GM12891 (cell line): Measurements from ENCODE around the gene SPINT4.
"Not testable (repeated sequence)": the region's sequence is repeated elsewhere in the genome, so short reads cannot be mapped to it uniquely, and the experiment has no call there.

ENCODE experiments used
- DNase-seq: peaks from one replicate; pipeline ENCODE4 v3.0.0; 2011; ENCODE audit warnings: low spot score; ENCODE audit not compliant: insufficient read length
- FAIRE-seq: peaks from 2 replicates; lab custom pipeline; 2011; peaks lifted over from hg19 to GRCh38; lab: Jason Lieb, UNC
- PAX5 ChIP-seq: IDR thresholded peaks from 2 replicates; pipeline ENCODE4 v1.6.1; 2011; ENCODE audit warnings: low read length, moderate library complexity, mild to moderate bottlenecking; ENCODE audit not compliant: insufficient read depth, severe bottlenecking
- POLR2A ChIP-seq: IDR thresholded peaks from 2 replicates; pipeline ENCODE4 v1.6.1; 2011; ENCODE audit warnings: low read depth, low read length, control low read depth
- POLR2AphosphoS5 ChIP-seq: IDR thresholded peaks from 2 replicates; pipeline ENCODE4 v1.6.1; 2011; ENCODE audit warnings: low read depth, low read length, control low read depth
- POU2F2 ChIP-seq: IDR thresholded peaks from 2 replicates; pipeline ENCODE4 v1.6.1; 2011; ENCODE audit warnings: low read depth, mild to moderate bottlenecking, control low read depth, low read length, moderate library complexity
- SPI1 ChIP-seq: IDR thresholded peaks from 2 replicates; pipeline ENCODE4 v1.6.1; 2011; ENCODE audit warnings: low read depth, low read length, control low read depth
- TAF1 ChIP-seq: IDR thresholded peaks from 2 replicates; pipeline ENCODE4 v1.6.1; 2011; ENCODE audit warnings: low read depth, low read length, control low read depth

Gene SPINT4

DNA sequence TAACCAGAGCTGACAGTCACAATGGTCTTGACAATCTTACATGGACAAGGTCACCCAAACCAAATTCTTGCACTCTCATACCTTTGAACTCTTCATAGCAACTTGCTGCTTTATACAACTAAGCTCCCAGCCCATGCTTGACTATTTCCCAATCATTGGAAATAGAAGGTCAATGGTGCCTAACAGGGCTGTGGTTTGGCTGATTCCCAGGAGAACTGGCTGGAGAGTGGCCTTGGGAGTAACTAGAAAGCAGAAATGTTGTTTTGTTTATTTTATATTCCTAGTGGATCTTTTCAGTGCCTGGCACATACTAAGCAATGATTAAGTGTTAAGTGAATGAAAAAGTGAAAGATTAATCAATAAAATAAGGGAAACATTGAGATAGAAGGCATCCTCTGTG is 3.0 kb downstream of the SPINT4 start:
- DNase-seq (no peak), FAIRE-seq (no peak)
- TF ChIP-seq POLR2A (no peak), SPI1 (no peak), POU2F2 (no peak), PAX5 (no peak), TAF1 (no peak), POLR2AphosphoS5 (no peak)

DNA sequence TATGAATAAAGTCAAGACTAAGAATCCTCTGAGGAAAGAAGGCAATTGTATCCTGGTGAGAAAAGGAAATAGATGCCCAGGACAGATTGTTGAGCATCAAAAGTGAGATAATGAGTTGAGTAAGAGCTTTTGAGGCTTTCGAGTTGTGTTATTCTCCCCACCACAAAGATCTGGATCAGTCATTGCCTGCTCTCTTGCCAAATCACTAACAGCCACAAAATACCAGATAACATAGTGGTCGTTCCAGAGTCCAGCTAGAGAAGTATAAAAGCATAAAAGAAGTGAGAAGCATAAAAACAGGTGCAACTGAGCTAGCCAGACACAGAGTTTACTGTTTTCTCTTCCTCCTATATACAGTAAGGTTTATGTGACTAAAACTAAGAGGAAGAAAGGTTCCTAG is 4.9 kb downstream of the SPINT4 start:
- DNase-seq (no peak), FAIRE-seq (no peak)
- TF ChIP-seq POU2F2 (no peak), SPI1 (no peak), PAX5 (no peak), TAF1 (no peak), POLR2A (no peak), POLR2AphosphoS5 (no peak)

DNA sequence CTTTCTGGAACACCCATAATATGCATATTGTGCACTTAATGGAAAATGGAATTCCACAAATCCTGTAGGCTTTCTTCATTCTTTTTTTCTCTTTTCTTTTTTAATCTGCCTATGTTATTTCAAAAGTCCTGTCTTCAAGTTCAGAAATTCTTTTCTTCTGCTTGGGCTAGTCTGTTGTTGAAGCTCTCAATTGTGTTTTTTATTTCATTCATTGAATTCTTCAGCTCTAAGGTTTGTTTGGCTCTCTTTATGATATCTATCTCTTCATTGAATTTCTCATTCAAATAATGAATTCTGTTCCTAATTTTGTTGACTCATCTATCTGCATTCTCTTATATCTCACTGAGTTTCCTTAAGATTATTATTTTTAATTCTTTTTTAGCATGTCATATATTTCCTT is 10.1 kb downstream of the SPINT4 start:
- no peak for TF ChIP-seq POLR2AphosphoS5
- TF ChIP-seq POLR2A: no peak
- no peak for TF ChIP-seq TAF1
- TF ChIP-seq PAX5: no peak
- no peak for TF ChIP-seq SPI1
- TF ChIP-seq POU2F2: no peak
- FAIRE-seq: no peak
- DNase-seq: no peak

DNA sequence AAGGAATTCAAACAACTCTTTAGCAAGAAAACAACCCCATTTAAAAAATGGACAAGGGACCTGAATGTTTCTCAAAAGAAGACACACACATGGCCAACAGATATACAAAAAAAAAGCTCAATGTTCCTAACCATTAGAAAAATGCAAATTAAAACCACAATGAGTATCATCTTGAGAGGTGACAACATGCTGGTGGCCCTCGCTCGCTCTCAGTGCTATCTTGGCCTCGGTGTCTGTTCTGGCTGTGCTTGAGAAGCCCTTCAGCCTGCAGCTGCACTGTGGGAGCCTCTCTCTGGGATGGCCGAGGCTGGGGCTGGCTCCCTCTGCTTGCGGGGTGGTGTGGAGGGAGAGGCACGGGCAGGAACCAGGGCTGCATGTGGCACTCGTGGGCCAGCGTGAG is 13.4 kb downstream of the SPINT4 start:
- FAIRE-seq: no peak
- TF ChIP-seq POLR2A (no peak), POLR2AphosphoS5 (no peak), SPI1 (no peak), POU2F2 (no peak), PAX5 (no peak), TAF1 (no peak)
- no peak for DNase-seq

DNA sequence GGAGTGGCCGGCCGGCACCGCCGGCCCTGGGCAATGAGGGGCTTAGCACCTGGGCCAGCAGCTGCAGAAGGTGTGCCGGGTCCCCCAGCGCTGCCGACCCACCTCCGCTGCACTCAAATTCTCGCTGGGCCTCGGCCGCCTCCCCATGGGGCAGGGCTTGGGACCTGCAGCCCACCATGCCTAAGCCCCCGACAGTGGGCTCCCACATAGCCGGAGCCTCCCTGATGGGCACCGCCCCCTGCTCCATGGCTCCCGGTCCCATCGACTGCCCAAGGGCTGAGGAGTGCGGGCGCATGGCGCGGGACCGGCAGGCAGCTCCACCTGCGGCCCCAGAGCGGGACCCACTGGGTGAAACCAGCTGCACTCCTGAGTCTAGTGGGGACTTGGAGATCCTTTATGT is 13.8 kb downstream of the SPINT4 start:
- no peak for FAIRE-seq
- no peak for DNase-seq
- TF ChIP-seq POLR2A (no peak), POU2F2 (no peak), PAX5 (no peak), SPI1 (no peak), TAF1 (no peak), POLR2AphosphoS5 (no peak)

DNA sequence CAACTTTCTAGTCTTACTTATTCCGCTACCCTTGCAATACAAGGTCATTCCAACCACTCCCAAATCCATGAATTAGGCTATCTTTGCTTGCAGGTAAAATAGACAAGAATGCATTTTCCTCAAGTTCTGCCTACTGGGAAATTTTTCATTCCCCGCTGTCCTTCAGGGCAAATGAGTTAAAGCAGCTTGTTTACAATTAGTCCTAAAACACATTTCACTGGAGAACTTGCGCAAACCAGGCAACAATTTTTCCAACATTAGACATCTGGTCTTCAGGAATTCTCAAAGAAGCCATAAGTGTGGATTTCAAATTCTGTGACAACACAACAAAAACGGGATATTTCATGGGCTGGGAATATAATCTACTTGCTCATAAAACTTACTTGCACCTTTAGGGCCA is 20.4 kb downstream of the SPINT4 start:
- DNase-seq (no peak), FAIRE-seq (no peak)
- TF ChIP-seq PAX5: no peak
- TF ChIP-seq SPI1: no peak
- no peak for TF ChIP-seq TAF1
- TF ChIP-seq POLR2AphosphoS5: no peak
- TF ChIP-seq POU2F2: no peak
- no peak for TF ChIP-seq POLR2A

DNA sequence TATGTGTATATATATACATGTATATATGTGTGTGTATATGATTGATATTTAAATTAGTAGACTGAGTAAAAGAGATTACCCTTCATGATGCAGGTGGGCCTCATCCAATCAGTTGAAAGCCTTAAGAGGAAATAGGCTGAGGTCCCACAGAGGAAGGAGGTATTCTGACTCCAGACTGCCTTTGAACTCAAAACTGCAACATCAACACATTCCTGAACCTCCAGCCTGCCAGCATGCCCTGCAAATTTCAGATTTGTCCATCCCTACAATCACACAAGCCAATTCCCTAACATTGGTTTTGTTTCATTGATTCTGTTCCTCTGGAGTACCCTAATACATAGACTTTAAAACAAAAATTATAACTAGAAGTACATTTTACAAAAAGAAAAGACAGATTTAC is 22.9 kb downstream of the SPINT4 start:
- TF ChIP-seq POU2F2 (no peak), POLR2AphosphoS5 (no peak), SPI1 (no peak), TAF1 (no peak), PAX5 (no peak), POLR2A (no peak)
- no peak for FAIRE-seq

DNA sequence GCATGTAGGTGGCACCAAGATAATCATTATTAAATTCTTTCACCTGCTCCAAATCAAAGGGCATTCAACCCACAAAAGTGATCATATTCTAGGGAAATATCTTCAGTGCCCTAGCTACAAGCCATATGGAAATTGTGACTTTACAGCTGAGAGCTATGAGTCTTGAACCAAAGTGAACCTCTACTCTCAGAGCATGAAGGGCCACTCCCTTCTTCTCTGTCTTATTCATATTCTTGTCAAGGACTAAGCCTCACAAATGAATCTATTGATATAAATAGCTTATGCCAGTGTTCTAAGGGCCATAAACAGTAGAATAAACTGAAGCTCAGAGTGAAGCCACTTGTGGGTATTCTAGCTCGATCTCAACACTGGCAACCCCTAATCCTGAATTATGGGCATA is 29.6 kb downstream of the SPINT4 start:
- DNase-seq (no peak), FAIRE-seq (no peak)
- no peak for TF ChIP-seq PAX5
- no peak for TF ChIP-seq POLR2A
- TF ChIP-seq POLR2AphosphoS5: no peak
- no peak for TF ChIP-seq TAF1
- no peak for TF ChIP-seq SPI1
- TF ChIP-seq POU2F2: no peak

More for the DNA sequence above, 22.9 kb downstream of the SPINT4 start:
- DNase-seq: no peak

DNA sequence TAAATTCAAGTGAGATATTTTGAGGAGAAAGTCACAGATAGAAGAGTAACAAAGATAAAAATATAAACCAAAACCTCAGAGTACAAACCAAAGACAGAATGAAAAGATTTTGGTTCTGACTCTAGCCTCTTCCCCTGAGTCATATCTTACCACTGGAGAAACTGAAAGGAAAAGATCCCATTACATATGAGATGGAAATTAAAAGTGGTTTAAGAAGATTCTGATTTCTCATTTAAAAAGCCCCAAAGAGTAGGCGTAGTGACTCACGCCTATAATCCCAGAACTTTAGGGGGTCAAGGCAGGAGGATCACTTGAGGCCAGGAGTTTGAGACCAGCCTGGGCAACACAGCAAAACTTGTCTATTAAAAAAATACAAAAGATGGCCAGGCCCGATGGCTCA is 30.6 kb downstream of the SPINT4 start:
- FAIRE-seq: no peak
- no peak for TF ChIP-seq PAX5
- no peak for TF ChIP-seq TAF1
- no peak for TF ChIP-seq POLR2A
- no peak for TF ChIP-seq SPI1
- TF ChIP-seq POU2F2: no peak
- TF ChIP-seq POLR2AphosphoS5: no peak
- no peak for DNase-seq

DNA sequence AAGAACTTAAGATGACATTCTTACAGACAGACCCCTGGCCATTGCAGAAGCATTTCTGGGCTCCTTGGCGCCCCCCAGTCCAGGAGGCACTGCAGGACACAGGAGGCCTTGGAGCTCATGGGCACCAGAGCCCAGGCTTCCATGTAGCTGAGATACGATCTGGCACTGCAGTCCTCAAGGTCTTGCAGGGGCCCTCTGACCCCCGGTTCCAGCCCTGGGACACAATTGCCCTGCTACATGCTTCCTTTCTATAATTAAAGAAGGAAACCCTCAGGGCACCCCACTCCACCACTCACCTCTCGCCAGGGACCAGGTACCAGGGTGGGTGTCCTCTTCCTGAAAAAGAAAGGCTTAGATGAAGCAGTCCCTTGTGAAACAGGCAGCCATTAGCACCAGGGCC is 35.9 kb downstream of the SPINT4 start:
- TF ChIP-seq TAF1 (no peak), POU2F2 (no peak), SPI1 (no peak), POLR2AphosphoS5 (no peak), PAX5 (no peak), POLR2A (no peak)
- no peak for FAIRE-seq
- DNase-seq: no peak

DNA sequence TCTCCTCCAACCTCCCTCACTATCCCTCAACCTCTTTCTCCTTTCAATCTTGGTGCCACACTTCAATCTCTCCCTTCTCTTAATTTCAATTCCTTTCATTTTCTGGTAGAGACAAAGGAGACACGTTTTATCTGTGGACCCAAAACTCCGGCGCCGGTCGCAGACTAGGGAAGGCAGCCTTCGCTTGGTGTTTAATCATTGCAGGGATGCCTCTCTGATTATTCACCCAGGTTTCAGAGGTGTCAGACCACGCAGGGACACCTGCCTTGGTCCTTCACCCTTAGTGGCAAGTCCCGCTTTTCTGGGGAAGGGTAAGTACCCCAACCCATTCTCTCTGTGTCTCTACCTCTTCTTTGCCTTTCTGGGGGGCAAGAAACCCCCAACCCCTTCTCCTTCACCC is 37.8 kb downstream of the SPINT4 start:
- not testable (repeated sequence) for FAIRE-seq, DNase-seq

DNA sequence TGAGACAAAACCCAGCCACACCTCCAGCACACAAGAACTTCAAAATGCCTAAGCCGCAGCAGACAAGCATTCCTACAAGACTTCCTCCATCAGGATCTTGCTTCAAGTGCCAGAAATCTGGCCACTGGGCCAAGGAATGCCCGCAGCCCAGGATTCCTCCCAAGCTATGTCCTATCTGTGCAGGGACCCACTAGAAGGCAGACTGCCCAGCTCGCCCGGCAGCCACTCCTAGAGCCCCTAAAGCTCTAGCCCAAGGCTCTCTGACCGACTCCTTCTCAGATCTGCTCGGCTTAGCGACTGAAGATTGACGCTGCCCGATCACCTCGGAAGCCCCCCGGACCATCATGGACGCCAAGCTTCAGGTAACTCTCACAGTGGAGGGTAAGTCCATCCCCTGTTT is 39.8 kb downstream of the SPINT4 start:
- not testable (repeated sequence) for FAIRE-seq, DNase-seq

DNA sequence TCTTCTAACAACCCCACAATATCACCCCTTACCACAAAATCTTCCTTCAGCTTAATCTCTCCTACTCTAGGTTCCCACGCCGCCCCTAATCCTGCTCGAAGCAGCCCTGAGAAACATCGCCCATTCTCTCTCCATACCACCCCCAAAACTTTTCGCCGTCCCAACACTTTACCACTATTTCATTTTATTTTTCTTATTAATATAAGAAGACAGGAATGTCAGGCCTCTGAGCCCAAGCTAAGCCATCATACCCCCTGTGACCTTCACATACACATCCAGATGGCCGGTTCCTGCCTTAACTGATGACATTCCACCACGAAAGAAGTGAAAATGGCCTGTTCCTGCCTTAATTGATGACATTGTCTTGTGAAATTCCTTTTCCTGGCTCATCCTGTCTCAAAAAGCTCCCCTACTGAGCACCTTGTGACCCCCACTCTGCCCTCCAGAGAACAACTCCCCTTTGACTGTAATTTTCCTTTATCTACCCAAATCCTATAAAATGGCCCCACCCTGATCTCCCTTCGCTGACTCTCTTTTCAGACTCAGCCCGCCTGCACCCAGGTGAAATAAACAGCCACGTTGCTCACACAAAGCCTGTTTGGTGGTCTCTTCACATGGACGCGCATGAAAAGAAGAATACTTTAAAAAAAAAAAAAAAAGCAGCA is 42.6 kb downstream of the SPINT4 start:
- not testable (repeated sequence) for FAIRE-seq, DNase-seq
